Retinal pigment epithelial cell (primary cell): Measurements from ENCODE around the gene GABARAP.

ENCODE experiments used
- DNase-seq: peaks from one replicate; pipeline ENCODE4 v3.0.0-alpha.2; 2010; ENCODE audit warnings: low read depth
- H3K4me3 ChIP-seq: 2 replicates; pipeline ENCODE4 v1.5.1; 2011; ENCODE audit warnings: mild to moderate bottlenecking, low read length, control low read depth, moderate library complexity
- TF ChIP-seq, protein P1 (sequence below): conservative IDR thresholded peaks from 2 replicates; pipeline ENCODE4 v1.5.1; 2011; ENCODE audit warnings: low read depth, low read length, control low read depth, inconsistent platforms

Gene GABARAP

DNA sequence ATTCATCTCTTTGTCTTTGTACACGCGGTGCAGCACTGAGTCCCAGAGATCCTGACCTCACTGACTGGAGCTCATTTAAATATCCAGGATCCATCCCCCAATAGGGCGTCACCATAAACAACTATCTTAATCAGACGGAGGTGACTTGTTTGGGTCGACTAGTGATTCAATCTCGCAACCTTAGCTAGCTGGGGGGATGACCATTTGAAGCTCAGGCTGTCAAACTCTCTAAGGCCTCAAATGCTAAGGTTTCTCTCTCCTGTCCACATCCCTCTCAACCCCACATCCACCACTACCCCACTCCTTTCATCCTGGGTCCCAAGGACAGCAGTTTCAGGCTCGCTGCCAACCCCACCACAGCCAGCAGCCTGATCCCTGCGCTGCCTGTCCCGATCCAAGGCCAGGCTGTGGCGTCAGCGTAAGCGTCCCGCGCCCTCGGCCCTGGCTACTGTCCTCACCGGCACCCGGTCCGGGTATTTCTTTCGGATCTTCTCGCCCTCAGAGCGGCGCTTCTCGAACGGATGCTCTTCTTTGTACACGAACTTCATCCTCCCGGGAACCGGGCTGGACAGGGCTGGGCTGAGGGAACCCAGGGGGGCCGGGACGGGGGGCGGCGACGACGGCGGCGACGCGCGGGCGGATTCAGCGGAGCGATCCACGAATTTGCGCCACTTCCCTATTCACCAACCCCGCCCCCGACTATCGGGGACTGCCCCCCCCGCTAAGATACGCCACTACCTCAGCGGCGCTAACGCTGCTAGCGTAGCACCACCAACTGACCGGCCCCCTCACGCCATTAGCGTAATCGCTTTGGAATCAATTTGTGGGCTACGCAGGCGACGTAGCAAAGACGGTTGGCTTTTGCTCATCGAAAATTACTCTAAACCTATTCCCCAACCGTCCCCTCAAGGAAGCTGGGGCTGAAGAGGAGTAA lies at the start of gene GABARAP:
TSS of gene GABARAP (minus strand) at position 667 of the 934 bp plus-strand sequence. CDS start at position 548, 119 bp downstream.
- DNase-seq = peak; percentile 58
- TF ChIP-seq, protein P1, sequence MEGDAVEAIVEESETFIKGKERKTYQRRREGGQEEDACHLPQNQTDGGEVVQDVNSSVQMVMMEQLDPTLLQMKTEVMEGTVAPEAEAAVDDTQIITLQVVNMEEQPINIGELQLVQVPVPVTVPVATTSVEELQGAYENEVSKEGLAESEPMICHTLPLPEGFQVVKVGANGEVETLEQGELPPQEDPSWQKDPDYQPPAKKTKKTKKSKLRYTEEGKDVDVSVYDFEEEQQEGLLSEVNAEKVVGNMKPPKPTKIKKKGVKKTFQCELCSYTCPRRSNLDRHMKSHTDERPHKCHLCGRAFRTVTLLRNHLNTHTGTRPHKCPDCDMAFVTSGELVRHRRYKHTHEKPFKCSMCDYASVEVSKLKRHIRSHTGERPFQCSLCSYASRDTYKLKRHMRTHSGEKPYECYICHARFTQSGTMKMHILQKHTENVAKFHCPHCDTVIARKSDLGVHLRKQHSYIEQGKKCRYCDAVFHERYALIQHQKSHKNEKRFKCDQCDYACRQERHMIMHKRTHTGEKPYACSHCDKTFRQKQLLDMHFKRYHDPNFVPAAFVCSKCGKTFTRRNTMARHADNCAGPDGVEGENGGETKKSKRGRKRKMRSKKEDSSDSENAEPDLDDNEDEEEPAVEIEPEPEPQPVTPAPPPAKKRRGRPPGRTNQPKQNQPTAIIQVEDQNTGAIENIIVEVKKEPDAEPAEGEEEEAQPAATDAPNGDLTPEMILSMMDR = no peak
- H3K4me3 ChIP-seq = peak within 1 kb of the TSS; percentile 95

- no peak overlapping the region for H3K4me3 ChIP-seq
- TF ChIP-seq, protein P1 = no peak
- DNase-seq = no peak
Observed at GRCh38 chr17:7290685-7291084, 48.4 kb upstream of the GABARAP start.

GRCh38 chr17:7290166-7290565 lies 47.9 kb upstream of the GABARAP start:
- no peak overlapping the region for H3K4me3 ChIP-seq
- TF ChIP-seq, protein P1 = no peak
- DNase-seq = no peak

DNA sequence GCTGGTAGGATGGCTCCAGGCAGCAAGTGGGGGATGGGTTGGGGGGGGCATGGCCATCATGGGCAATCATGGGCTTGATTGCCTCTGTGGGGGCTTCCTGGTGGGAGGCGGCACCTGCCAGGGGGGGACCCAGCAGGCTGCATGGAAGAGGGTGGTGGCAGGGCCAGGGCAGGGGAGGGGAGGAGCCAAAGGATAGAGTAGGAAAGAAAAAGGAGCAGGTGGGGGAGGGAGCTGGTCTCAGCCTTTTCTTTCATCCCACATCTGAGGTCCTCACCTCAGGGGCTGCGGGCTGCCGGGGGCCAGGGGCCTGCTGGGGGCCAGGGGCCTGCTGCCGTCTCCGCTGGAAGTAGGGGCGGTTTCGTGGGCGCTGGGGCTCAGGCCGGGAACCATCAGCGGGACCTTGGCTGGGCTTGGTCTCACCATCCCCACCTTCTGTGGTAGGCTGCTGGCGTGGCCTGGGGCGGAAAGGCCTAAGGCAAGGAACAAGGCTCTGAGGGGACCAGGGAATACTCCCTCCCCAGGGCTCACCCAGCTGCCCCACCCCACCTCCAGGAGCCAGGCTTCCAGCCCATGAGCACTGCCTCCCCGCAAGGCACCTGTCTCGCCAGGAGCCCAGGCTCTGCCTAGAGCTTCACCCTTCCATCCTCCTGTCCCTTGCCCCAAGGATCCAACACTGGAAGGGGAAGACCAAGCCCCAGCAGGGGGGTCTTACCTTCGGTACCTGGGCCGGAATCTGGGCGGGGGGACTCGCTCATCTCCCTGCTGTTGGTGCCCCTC lies 47.2 kb upstream of the GABARAP start:
- DNase-seq = no peak
- H3K4me3 ChIP-seq = no peak overlapping the region
- TF ChIP-seq, protein P1 = no peak

- TF ChIP-seq, protein P1 = no peak
- no peak overlapping the region for H3K4me3 ChIP-seq
- DNase-seq = no peak
Observed at GRCh38 chr17:7285679-7286078, 43.4 kb upstream of the GABARAP start.

GRCh38 chr17:7284911-7285310 lies 42.7 kb upstream of the GABARAP start:
- no peak overlapping the region for H3K4me3 ChIP-seq
- TF ChIP-seq, protein P1 = no peak
- DNase-seq = no peak
